COLO668 (cell line): ENCODE results near the gene WSCD2.

Experiments used
- DNase-seq: peaks from one replicate; lab custom pipeline; 2025; ENCODE audit not compliant: unreplicated experiment; lab: John Stamatoyannopoulos, UW

The WSCD2 gene

DNA sequence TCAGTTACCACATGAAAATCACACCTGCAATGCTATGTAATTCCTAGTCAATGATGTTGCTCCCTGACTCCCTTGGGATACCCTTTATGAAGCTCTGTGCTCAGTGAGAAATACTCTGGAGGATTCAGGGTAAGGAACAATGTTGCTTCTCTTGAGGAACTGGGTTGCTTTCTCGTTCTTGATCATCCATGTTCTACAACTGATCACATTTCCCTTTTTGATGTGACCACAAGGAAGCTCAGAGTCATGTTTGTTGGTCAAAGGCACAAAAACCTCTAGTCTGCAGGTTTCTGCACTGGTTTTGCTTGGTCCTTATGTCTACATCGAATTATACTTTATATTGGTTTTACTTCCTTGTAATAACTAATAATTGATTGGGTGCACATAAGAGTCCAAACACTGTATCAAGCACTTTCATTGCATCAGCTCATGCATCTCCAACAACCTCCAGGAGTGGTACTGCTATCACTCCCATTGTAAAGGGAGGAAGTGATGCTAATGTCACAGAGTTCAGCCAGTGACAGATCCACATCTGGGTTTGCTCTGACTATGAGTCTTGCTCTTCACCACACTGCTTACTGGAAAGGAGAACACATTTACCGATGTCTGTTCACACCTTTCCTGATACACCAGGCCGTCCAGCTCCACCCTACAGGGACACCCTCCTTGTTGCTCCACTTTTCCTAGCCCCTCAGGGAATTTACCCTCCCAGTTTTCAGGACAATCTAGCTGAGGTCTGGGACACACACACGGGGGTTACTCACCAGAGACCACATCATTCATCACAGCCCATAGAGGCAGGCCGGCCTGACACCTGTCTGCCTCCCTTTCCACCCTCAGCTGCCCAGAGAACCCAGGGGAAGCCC, 169.0 kb downstream of the WSCD2 start:
- DNase-seq = no peak

DNA sequence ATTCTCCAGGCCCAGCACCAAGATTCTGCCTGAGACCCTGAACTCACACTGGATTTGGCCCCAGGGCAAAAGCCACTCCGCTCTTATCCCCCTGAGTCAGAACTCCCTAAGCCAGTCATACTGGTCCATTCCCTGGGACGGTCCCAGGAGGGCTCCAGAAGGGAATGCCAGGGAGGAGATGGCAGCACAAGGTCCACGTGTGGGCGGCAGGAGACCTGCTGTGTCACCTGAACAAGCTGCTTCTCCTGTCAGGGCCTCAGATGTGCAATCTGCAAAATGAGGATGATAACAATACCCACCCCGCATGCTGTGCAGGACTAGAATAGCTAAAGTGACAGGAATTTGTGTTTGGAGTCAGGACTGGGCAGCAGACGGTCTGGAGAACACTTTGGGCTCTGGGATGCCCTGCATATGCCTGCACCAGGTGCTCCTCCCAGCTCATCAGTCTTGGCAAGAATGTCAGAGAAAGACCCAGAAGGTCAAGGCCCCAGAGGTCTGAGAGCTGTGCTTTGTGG, 169.7 kb downstream of the WSCD2 start:
- DNase-seq = no peak

DNA sequence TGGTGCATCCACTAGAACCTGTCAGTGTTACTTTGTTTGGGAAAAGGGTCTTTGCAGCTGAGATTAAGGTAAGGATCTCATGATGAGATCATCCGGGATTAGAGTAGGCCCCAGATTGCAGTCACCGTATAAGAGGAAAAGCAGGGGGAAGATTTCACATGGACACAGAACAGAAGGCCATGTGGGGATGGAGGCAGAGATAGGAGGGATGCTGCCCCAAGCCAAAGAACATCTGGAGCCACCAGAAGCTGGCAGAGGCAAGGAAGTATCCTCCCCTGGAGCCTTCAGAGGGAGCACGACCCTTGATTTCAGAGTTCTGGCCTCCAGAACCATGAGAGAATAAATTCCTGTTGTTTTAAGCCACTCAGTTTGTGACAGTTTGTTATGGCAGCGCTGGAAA, 170.4 kb downstream of the WSCD2 start:
- no peak for DNase-seq
